GM23338 (cell line): ENCODE measurements around the gene ACAD10.

Experiments used
- CTCF ChIP-seq, 2 experiments: fragments of 200-600 bp in 1 of 2; sonication (generic) in 1 of 2; conservative IDR thresholded peaks; 2 replicates each; pipeline versions ENCODE4 v1.5.1 to v1.6.1; 2016 to 2017; ENCODE audit warnings: antibody characterized with exemption in 2 of 2, low read depth in 2 of 2, mild to moderate bottlenecking in 2 of 2, moderate library complexity in 1 of 2
- ETS1 ChIP-seq: IDR thresholded peaks from 2 replicates; pipeline ENCODE4 v1.6.1; 2016; ENCODE audit warnings: antibody characterized with exemption
- EZH2 ChIP-seq: fragments of 200-600 bp; sonication (generic); IDR thresholded peaks from one replicate; pipeline ENCODE4 v1.8.0; 2017; ENCODE audit warnings: antibody characterized with exemption, mild to moderate bottlenecking, low read depth; ENCODE audit not compliant: unreplicated experiment
- EZH2phosphoT487 ChIP-seq: fragments of 200-600 bp; sonication (generic); IDR thresholded peaks from one replicate; pipeline ENCODE4 v1.8.1; 2018; ENCODE audit warnings: antibody characterized with exemption; ENCODE audit not compliant: unreplicated experiment
- JUNB ChIP-seq: IDR thresholded peaks from one replicate; pipeline ENCODE4 v1.6.1; 2016; ENCODE audit warnings: antibody characterized with exemption; ENCODE audit not compliant: unreplicated experiment
- POLR2AphosphoS5 ChIP-seq: IDR thresholded peaks from 2 replicates; pipeline ENCODE4 v1.6.1; 2016; ENCODE audit warnings: antibody characterized with exemption, low read depth
- REST ChIP-seq: IDR thresholded peaks from one replicate; pipeline ENCODE4 v1.6.1; 2018; ENCODE audit warnings: antibody characterized with exemption; ENCODE audit not compliant: unreplicated experiment

DNA sequence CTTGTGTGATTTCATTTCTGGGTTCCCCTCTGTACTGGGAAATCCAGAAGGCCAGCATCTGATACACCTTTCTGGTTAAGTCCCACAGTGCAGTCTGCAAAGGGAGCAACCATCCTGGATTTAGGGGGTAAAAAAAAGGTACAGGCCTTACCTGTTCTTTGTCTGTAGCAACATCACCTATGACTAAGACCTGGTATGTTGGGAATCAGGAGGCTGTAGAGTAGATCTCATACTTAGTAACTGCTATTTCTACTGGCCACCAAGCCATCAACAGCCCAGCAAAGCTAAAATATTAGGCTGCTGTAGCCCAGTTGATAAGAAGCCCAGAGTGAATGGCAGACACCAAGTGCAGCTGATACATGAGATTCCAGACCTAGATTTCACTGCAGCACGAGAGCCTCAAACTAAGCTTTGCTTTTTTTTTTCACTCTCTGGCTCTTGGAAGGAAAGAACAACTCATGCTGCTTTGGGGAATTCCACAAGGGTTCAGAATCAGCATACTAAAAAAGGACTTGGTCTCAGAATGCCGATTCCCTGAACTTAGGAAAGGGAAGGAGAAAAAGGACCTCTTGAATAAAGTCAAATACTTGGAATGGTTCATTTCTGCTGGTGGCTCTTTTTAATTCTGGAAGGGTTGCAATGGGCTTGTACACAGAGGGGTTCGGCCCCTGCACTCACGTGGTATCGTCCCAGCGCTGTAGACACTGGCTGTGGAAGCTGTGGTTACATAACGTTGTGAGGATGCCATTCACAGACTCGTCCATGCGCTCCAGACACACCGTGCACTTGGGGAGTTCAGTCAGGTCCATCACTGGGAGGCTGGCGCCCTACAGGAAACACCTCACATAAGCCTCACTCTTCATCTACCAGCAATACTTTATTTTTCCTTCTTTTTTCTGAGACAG, 20.6 kb upstream of the ACAD10 start:
- TF ChIP-seq EZH2: no peak
- TF ChIP-seq ETS1: no peak
- no peak for TF ChIP-seq EZH2phosphoT487
- TF ChIP-seq POLR2AphosphoS5: no peak
- no peak for TF ChIP-seq JUNB
- no peak for TF ChIP-seq CTCF (conservative IDR thresholded peaks at IDR 0.05; ENCODE audit: low read depth in 2 of 2)
- no peak for TF ChIP-seq REST
